Measurements from ENCODE around the gene CACNA2D3.

DNA sequence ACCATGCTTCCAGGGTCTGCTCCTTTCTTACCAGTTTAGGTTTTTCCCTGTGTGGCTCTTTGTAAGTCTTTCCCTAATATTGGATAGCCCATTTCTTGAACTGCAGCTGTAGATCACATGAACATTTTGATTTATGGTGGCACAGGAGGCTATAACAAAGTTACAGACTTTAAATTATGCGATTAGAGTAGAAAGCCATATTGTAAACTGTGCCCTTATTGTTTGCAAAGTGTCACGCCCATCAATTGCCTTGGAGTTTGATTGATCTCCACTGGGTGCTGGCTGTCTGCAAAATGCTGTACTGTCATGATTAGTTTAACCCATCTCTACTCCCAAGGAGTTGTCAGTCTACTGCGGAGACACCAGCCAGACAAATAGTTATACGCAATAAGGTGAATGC is 110.3 kb downstream of the CACNA2D3 start:
- TF ChIP-seq, protein P1, sequence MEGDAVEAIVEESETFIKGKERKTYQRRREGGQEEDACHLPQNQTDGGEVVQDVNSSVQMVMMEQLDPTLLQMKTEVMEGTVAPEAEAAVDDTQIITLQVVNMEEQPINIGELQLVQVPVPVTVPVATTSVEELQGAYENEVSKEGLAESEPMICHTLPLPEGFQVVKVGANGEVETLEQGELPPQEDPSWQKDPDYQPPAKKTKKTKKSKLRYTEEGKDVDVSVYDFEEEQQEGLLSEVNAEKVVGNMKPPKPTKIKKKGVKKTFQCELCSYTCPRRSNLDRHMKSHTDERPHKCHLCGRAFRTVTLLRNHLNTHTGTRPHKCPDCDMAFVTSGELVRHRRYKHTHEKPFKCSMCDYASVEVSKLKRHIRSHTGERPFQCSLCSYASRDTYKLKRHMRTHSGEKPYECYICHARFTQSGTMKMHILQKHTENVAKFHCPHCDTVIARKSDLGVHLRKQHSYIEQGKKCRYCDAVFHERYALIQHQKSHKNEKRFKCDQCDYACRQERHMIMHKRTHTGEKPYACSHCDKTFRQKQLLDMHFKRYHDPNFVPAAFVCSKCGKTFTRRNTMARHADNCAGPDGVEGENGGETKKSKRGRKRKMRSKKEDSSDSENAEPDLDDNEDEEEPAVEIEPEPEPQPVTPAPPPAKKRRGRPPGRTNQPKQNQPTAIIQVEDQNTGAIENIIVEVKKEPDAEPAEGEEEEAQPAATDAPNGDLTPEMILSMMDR (IDR thresholded peaks at IDR 0.05), result no peak
- TF ChIP-seq POLR2A (IDR thresholded peaks at IDR 0.05), result no peak

All from lower leg skin (tissue), 3 donors.